ENCODE results near the gene ARID2.

ARID2 gene

GRCh38 chr12:45718306-45718705 is 11.2 kb upstream of the ARID2 start:
- no peak for TF ChIP-seq CTCF (IDR thresholded peaks at IDR 0.05; ENCODE audit: low read depth, low read length)
- no peak overlapping the region for H3K4me3 ChIP-seq (ENCODE audit: low read depth, low read length)

- H3K4me3 ChIP-seq (ENCODE audit: low read depth, low read length): no peak overlapping the region
- no peak for TF ChIP-seq CTCF (IDR thresholded peaks at IDR 0.05; ENCODE audit: low read depth, low read length)
These were observed 9.4 kb upstream of the ARID2 start for GRCh38 chr12:45720069-45720468.

GRCh38 chr12:45721369-45721768 is 8.1 kb upstream of the ARID2 start:
- H3K4me3 ChIP-seq (ENCODE audit: low read depth, low read length): no peak overlapping the region
- TF ChIP-seq CTCF (IDR thresholded peaks at IDR 0.05; ENCODE audit: low read depth, low read length): no peak

- TF ChIP-seq CTCF (IDR thresholded peaks at IDR 0.05; ENCODE audit: low read depth, low read length): no peak
- H3K4me3 ChIP-seq (ENCODE audit: low read depth, low read length): no peak overlapping the region
These were observed 7.6 kb upstream of the ARID2 start for GRCh38 chr12:45721954-45722353.

GRCh38 chr12:45725631-45726602 is 3.6 kb upstream of the ARID2 start:
- TF ChIP-seq CTCF (IDR thresholded peaks at IDR 0.05; ENCODE audit: low read depth, low read length): peak; percentile 48
- H3K4me3 ChIP-seq (ENCODE audit: low read depth, low read length): peak overlapping the region; percentile 82

GRCh38 chr12:45726603-45727300 is 2.8 kb upstream of the ARID2 start:
- peak overlapping the region; percentile 82 for H3K4me3 ChIP-seq (ENCODE audit: low read depth, low read length)
- TF ChIP-seq CTCF (IDR thresholded peaks at IDR 0.05; ENCODE audit: low read depth, low read length): no peak
